H7 (cell line): Measurements from ENCODE around the gene CCDC9B. TPM values are rescaled to one million over a fixed set of nuclear protein-coding genes. Genes with fewer than 3 reads are reported as not detected.

Experiments used
- DNase-seq: peaks from one replicate; pipeline ENCODE4 v3.0.0; 2012
- H3K27me3 ChIP-seq: 2 replicates; pipeline ENCODE4 v1.6.0; 2011; ENCODE audit warnings: mild to moderate bottlenecking, low read length; ENCODE audit not compliant: control insufficient read depth, insufficient read depth
- H3K36me3 ChIP-seq: replicated peaks from 2 replicates; pipeline ENCODE4 v1.5.1; 2011; ENCODE audit warnings: low read length; ENCODE audit not compliant: control insufficient read depth, insufficient read depth
- H3K4me3 ChIP-seq: 2 replicates; pipeline ENCODE4 v1.5.1; 2011; ENCODE audit warnings: low read depth, mild to moderate bottlenecking, control low read depth, low read length, moderate library complexity; ENCODE audit not compliant: insufficient read depth
- total RNA-seq: library from RNA; depleted of rRNA; stranded (reverse); fragments of >200 nt; shearing (Covaris generic); gene quantifications from 2 replicates; pipeline ENCODE4 v1.2.3, GENCODE V29; 2014

CCDC9B gene
- total RNA-seq, 1 experiment from 2014 or later: 0.03 TPM

DNA sequence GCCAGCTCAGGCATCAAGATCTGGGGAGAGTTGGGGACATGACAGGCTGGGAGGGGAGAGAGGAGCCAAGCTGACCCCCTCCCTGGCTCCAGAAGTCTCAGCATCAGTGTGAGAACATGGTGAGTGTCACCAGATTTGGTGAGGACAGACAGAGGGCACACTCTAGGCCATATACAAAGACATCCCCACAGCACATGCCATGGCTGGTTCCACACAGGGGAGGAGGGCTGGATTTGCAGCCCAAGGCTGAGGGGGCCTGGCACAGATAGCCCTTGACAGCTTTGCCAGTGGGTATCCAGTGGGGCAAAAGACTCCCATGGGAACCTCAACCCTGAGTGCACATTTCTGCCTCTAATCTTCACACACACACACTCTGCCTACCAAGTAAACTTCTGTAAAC lies 47.7 kb downstream of the CCDC9B start:
- no peaks in the 10 kb centered on the region for H3K36me3 ChIP-seq
- peaks cover 33% of the 10 kb centered on the region for H3K27me3 ChIP-seq
- H3K4me3 ChIP-seq: no peak overlapping the region
- DNase-seq: no peak

DNA sequence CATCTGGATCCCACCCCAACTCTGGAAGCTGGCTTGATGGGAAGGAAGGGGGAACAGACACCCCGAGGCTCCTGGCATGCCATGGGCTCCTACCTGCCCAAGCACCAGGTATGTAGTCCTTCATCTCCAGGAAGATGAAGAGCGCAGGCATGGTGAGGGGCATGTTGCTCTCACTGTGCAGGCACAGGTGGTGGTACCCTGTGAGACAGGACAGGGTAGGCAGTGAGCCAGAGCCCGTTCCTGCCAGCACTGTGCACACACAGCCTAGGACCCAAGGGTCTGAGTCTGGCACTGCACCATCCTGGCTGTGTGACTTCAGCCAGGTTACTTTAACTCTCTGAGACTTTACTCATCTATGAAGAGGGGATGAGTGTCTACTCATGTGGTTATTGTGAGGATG lies 48.5 kb downstream of the CCDC9B start:
- DNase-seq: no peak
- H3K27me3 ChIP-seq: peaks cover 33% of the 10 kb centered on the region
- no peaks in the 10 kb centered on the region for H3K36me3 ChIP-seq
- H3K4me3 ChIP-seq: no peak overlapping the region

DNA sequence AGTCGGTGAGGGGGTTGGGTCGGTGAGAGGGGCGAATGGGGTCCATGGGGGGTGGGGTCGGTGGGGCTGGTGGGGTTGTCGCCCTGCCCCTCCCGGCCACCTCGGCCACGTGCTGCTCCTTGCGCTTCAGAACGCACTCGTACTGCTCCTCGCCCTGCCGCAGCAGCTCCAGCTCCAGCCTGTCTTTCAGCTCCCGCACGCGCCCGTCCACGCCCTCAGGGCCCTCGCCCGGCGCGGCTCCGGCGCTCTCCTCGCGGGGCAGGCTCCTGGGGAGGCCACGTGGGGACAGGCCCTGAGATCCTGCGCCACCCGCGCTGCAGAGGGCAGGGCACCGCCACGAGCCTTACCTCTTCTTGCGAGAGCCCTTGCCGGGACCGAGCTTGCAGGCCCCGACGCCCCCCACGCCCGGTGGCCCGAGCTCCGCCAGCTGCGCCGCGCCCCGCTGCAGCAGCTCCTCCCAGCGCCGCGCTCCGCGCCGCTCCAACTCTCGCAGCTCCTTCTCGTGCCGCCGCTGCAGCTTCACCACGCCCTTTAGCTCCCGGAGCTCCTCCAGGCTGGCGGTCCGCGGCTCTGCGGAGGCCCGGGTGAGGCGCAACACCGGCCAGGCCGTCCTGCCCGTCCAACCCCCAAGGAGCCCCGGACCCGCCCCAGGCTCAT lies 49.7 kb downstream of the CCDC9B start:
- Histone ChIP-seq H3K4me3 (peak overlapping the region; percentile 38), H3K36me3 (no peaks in the 10 kb centered on the region), H3K27me3 (peaks cover 33% of the 10 kb centered on the region)
- peak; percentile 90 for DNase-seq

DNA sequence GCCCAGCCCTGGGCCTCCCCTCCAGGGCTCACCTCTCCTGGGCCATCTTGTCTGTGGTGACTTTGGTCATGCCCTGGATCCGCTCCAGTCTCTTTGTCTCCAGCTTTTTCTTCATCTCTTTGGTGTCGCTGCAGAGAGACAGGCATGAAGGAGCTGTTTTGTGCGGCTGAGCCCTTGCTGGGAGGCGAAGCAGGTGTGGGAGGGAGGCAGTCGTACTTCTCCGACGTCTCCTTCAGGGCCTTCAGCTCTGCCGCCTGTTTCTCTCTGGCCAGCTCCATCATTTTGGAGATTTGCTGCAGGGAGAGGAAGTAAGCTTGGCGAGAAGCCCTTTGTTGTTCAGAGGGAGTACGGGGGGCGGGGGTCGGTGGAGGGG lies 50.2 kb downstream of the CCDC9B start:
- H3K27me3 ChIP-seq: peaks cover 33% of the 10 kb centered on the region
- no peak overlapping the region for H3K4me3 ChIP-seq
- H3K36me3 ChIP-seq: no peaks in the 10 kb centered on the region
- DNase-seq: no peak

DNA sequence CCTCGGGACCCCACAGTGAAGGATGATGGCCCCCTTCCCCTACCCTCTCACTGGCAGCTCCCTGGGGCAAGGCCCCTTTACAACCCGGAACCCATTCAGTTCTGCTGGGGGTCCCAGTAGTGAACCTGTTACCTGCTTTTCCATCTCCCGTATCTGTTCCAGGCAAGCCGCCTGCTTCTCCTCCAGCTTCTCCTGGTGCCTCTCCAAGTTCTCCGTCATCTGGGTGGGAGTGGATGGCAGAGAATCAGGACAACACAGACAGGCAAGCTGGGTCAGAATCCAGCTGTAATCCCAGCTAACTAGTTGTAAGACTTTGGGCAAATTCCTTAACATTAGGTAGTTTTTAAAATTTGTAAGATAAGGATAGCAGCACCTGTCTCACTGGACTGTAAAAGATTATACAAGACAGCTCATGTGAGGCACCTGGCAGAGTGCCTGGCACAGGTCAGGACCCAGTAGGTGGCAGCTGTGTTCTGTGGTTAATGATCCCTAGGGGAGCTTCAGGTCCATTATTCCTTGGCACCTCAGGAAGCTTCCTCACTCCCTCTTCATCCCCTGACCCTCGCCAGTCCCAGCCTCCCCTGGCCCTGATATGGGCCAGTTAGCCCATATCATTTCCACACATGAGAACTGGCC lies 51.5 kb downstream of the CCDC9B start:
- DNase-seq: no peak
- H3K4me3 ChIP-seq: no peak overlapping the region
- H3K36me3 ChIP-seq: no peaks in the 10 kb centered on the region
- H3K27me3 ChIP-seq: peaks cover 38% of the 10 kb centered on the region

DNA sequence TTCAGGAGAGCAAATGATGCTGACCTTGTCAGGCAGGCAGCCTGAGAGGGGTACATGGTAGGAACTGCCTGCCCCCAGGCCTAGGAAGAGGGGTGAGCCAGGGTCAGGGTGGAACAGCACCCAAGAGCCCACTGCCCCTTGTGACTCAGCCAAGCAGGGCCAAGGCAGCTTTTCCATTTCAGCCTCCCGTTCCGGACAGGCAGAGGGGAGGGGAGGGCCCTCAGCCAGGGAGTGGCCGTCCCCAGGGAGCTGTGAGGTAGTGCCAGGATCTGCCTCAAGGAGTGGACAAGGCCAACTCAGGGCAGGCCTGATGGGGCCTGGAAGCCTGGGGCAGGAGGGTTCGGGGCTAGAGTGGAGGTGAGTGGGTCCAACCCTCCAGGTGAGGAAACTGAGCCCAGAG lies 52.8 kb downstream of the CCDC9B start:
- DNase-seq: no peak
- Histone ChIP-seq H3K27me3 (peaks cover 46% of the 10 kb centered on the region), H3K4me3 (no peak overlapping the region), H3K36me3 (no peaks in the 10 kb centered on the region)

DNA sequence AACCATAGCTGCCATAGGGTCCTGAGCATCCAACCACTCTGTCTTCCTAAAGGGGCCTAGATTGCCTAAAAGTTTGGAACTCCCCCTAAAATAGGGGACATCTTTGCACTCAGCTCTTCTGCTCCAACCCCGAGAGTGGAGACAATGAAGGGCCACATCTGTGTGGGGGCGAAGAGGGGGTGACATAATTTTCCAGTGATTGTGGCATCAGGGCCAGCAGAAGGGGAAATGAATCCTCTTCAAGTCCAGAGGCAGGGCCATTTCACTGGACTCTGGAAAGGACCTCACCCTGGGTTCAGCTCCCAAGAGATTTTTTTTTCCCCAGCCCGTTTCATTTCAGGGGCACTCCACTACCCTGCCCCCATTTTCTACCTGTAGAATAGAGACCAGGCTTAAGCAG lies 53.2 kb downstream of the CCDC9B start:
- DNase-seq: no peak
- Histone ChIP-seq H3K27me3 (peaks cover 46% of the 10 kb centered on the region), H3K36me3 (no peaks in the 10 kb centered on the region), H3K4me3 (no peak overlapping the region)

DNA sequence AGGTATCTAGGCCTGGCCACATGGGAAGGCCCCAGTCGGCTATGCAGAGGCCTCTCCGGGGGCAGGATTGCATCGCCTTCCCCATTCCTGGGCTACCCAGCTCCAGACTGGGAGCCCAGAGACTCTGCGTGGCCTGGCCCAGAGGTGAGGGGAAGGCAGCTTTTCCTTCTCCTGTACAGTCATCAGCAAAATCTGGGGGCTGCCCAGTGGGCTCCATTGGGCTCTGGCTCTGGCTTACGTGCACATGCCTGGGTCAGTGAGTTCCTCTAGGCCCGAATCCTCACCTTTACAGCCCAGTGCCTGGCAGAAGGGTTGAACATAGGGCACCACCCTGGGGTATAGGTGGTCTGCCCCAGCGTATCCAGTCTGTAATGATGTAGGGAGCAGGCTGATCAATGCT lies 53.9 kb downstream of the CCDC9B start:
- H3K27me3 ChIP-seq: peaks cover 45% of the 10 kb centered on the region
- DNase-seq: no peak
- no peak overlapping the region for H3K4me3 ChIP-seq
- H3K36me3 ChIP-seq: no peaks in the 10 kb centered on the region

DNA sequence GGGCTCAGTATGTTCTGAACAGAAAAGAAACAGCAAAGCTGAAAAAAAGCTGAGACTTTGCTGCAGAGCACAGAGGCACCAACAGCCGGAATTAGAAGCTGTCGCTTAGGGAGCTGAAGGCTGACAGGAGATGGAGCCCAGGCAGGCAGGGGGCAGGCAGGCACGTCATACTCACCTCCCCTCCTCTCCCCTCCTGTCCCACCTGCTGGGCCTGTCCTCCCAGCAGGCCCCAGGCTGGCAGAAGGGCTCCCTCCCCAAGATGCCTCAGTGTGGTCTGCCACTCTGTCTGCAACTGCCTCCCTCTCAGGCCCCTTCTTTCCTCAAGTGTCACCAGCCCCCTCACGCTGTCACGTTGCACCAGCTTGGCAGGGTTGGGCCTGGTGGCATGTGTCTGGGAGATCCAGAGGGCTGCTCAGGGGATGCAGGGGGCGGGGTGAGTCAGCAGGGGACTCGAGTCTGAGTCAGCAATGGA lies 54.6 kb downstream of the CCDC9B start:
- no peaks in the 10 kb centered on the region for H3K36me3 ChIP-seq
- no peak overlapping the region for H3K4me3 ChIP-seq
- no peak for DNase-seq
- peaks cover 45% of the 10 kb centered on the region for H3K27me3 ChIP-seq

DNA sequence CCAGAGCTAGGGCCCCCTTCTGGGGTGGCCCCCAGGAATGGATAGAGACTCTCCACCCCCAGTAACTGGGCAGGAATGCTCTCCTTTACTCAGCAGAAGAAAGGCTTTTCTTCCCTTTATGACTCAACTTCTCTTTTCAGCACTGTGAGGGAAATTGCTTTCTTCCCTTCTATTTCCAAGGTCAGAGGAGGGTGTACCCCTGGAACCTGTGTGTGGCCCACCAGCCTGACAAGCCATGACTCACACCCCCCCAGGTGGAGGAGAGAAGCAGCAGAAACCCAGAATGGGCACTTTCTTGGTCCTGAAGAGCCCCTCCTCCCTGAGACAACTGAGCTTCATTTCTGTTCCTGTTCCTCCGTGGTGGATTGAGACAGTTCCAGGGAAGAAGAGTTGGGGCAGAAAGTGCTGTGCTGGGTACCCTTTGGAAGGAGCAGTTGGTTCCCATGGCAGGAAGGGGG lies 55.2 kb downstream of the CCDC9B start:
- H3K27me3 ChIP-seq: peaks cover 47% of the 10 kb centered on the region
- DNase-seq: no peak
- no peak overlapping the region for H3K4me3 ChIP-seq
- H3K36me3 ChIP-seq: no peaks in the 10 kb centered on the region

DNA sequence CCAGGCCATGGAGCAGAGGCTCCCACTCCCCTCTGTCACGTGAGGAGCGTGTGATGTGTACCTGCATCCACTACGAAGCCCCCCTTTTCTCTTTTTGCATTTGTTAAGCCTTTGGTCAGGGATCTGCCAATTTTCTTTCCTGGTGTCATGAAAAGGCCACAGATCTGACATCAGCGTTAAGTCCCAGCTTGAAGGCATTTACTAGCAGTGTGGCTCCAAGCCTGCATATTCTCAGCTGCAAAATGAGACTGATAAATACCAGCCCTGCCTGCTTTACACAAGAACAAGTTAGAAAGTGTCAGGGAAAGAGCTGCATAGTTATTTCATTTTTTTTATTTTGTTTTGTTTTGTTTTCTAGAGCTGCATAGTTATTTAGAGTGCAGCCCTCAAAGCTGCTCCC lies 55.6 kb downstream of the CCDC9B start:
- no peak for DNase-seq
- no peaks in the 10 kb centered on the region for H3K36me3 ChIP-seq
- H3K27me3 ChIP-seq: peaks cover 47% of the 10 kb centered on the region
- no peak overlapping the region for H3K4me3 ChIP-seq

DNA sequence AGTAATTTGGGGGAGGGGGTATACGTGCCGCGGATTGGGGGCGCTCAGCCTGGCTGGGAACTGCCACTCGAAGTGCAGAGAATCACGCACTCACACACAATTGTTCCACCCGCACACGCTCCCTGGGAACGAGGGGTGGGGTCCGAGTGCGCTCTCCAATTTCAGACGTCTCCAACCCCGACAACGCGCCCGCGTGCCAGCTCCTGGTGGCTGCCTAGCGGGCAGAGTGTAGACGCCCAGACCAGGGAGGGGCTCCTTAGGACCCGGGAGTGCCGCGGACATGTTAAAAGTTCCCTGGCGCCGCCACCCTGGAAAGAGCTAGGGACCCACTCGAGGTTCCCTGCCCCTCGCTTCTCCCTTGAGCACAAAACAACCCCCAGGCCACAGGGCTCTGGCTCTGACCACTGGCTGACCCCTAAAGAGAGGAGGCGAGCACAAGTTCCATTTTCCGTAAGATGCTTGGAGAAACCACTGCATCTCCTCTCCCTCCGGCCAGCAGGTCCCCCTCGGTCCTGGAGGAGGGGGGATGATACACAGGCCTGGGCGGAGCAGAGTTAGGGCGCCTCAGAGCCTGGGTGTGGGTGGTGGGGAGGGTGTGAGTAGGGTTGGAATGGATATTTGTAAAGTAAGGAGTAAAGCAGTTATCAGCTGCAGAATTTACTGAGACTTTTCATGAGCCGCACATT lies 57.0 kb downstream of the CCDC9B start:
- H3K27me3 ChIP-seq: peaks cover 52% of the 10 kb centered on the region
- H3K4me3 ChIP-seq: peak overlapping the region; percentile 50
- H3K36me3 ChIP-seq: no peaks in the 10 kb centered on the region
- DNase-seq: peak; percentile 84

DNA sequence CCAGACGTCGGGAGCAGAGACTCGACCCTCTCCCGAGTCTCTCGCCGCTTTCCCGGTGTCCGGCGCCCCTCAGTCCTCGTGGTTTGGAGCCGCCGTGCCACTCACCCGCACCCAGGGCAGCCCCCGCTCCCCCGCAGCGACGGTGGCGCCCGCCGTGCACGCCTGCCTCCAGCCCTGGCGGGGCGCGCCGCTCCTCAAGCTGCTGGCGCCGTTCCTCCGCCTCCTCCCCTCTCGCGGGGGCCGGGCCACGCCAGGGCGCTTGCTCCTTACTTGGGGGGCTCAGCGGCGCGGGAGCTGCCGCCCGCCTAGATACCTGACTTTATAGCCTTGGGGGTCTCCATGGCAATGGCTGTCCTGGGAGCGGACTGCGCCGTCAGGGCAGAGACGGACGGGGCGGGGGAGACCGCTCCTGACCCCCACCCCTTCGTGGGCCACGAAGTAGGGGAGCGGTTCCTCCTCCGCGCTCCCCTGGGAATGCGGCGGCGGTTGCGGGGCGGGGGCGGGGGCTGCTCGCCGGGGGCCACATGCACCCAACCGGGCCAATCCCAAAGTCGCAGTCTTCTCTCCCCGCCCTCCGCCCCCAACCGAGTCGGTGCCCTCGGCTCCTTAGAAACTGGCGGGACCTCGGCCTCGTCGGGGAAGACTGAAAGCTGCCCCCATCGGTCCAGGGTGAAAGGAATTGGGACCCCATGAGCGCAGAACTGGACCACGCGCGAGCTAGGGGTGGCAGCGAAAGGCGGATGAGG lies 57.7 kb downstream of the CCDC9B start, which contains the start of gene ANKRD63:
Gene ANKRD63, minus strand, starts transcription at position 196 of the 746 bp plus-strand sequence. CDS start 478 bp downstream, outside the sequence.
- peaks cover 54% of the 10 kb centered on the region for H3K27me3 ChIP-seq
- DNase-seq: peak; percentile 87
- H3K4me3 ChIP-seq: peak within 1 kb of the TSS; percentile 50
- H3K36me3 ChIP-seq: no peaks in the 10 kb centered on the region

DNA sequence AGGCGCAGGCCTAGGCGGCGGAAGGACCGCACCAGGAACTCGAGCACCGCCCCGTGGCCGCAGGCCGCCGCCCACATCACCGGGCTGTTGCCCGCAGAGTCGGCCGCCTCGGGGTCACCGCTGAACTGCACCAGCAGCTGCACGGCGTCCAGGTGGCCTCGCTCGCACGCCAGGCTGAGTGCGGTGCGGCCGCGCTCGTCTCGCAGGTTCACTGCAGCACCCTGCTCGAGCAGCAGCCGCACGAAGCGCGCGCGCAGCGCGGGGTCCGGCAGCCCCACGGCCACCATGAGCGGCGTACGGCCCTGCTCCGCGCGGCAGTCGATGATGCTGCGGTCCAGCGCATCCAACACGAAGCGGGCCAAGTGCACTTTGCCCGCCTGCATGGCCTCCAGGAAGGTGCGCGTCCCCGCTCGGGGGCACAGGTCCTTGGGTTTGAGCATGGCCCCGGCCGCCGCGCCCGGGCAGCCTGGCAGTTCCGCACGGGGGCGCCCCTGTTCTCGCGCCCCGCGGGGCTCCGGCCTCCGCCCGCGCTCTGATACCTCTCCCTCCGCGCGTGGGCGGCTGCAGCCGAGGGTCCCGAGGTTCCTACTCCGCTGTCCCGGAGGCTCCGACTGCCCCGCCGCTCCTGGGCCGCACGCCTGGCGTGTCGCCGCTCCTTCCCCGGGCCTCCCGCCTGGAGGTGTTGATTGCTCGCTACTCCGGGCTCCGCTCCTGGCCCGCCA lies 58.4 kb downstream of the CCDC9B start:
- no peaks in the 10 kb centered on the region for H3K36me3 ChIP-seq
- H3K27me3 ChIP-seq: peaks cover 54% of the 10 kb centered on the region
- peak overlapping the region; percentile 50 for H3K4me3 ChIP-seq
- DNase-seq: peak; percentile 93
